Muscle of leg (tissue), 11 donors: Measurements from ENCODE around the gene CES2. TPM values are rescaled to one million over a fixed set of nuclear protein-coding genes. Genes with fewer than 3 reads are reported as not detected.
"Not testable (repeated sequence)": the region's sequence is repeated elsewhere in the genome, so short reads cannot be mapped to it uniquely, and the experiment has no call there.

Source experiments
- DNase-seq: peaks from one replicate; pipeline ENCODE4 v3.0.0; 2013
- H3K27ac ChIP-seq: one replicate; pipeline ENCODE4 v1.5.1; 2013; ENCODE audit warnings: mild to moderate bottlenecking, low read length, control low read depth
- H3K27me3 ChIP-seq: one replicate; pipeline ENCODE4 v1.6.1; 2013; ENCODE audit warnings: low read length; ENCODE audit not compliant: control insufficient read depth, insufficient read depth
- H3K36me3 ChIP-seq: one replicate; pipeline ENCODE4 v1.6.1; 2013; ENCODE audit warnings: low read length; ENCODE audit not compliant: control insufficient read depth, insufficient read depth
- H3K4me1 ChIP-seq: one replicate; pipeline ENCODE4 v1.6.1; 2013; ENCODE audit warnings: low read length; ENCODE audit not compliant: control insufficient read depth, insufficient read depth
- H3K4me3 ChIP-seq: one replicate; pipeline ENCODE4 v1.5.1; 2013; ENCODE audit warnings: low read length, control low read depth
- H3K9me3 ChIP-seq: replicated peaks from 2 replicates; pipeline ENCODE4 v1.6.1; 2013; ENCODE audit warnings: low read depth, low read length; ENCODE audit not compliant: control insufficient read depth
- WGBS: methylation state at CpG from one replicate; pipeline ENCODE4 v1.1.5; 2013; ENCODE audit warnings: missing lambda C conversion rate; ENCODE audit not compliant: insufficient coverage; 5-methylcytosine and 5-hydroxymethylcytosine counted together
- polyA plus RNA-seq, 8 donors: library from polyadenylated mRNA; unstranded; fragments of 120-200 nt; gene quantifications; one replicate each; pipeline versions ENCODE4 v1.2.1 to v1.2.3, GENCODE V29; 2013; ENCODE audit warnings: inconsistent platforms in 1 of 8, low replicate concordance in 1 of 8; ENCODE audit not compliant: insufficient read length in 8 of 8, insufficient read depth in 1 of 8
- total RNA-seq: library from RNA; stranded (reverse); fragments of 120-200 nt; gene quantifications from one replicate; pipeline ENCODE4 v1.2.4, GENCODE V29; 2013

The CES2 gene
- total and polyA plus RNA-seq, 9 donors: 26.1 to 36.2 (median 30.2) TPM

DNA sequence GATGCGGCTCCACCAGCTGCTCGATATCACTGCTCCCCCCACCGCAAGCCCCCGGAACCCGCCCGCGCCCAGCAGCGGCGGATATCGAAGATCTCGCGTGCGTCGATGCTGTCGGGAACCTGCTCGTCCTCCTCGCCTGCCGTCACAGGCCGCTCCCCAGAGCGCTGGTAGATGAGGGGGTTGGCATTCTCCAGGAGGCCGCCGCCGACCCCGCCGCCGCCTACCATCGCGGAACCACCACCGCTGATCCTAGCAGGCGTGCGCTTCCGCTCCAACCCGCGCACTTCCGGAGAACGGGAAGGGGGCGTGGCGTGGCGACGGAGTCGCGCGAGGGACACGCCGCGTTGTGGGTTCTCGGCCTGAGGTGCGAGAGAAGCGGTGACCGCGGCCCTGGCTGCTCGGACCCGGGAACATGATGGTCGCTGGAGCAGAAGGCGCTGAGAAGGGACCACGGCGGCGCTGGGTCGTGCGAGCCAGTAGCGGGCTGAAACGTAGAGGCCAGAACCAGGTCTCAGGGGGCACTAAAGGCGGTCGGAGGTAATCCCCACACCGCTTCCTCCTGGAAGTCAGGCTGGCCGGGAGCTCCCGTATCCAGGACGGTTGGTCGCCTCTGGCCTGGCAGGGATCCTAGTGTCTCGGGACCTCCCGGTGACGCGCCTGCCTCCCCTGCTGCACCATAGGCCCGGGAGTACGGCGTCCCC lies 1.0 kb upstream of the CES2 start, which contains the start of gene CIAO2B:
TSS of gene CIAO2B (minus strand) at position 265 of the 701 bp plus-strand sequence. CDS start at position 227, 38 bp downstream.
- H3K4me1 ChIP-seq: peaks cover 29% of the 10 kb centered on the region
- no peaks in the 10 kb centered on the region for H3K9me3 ChIP-seq
- DNase-seq: peak; percentile 95
- peaks cover 37% of the 10 kb centered on the region for H3K36me3 ChIP-seq
- peak within 1 kb of the TSS; percentile 86 for H3K27ac ChIP-seq
- WGBS: under 1% methylated on average over 62 of the region's 76 CpGs
- H3K27me3 ChIP-seq: no peaks in the 10 kb centered on the region
- peak within 1 kb of the TSS; percentile 96 for H3K4me3 ChIP-seq

DNA sequence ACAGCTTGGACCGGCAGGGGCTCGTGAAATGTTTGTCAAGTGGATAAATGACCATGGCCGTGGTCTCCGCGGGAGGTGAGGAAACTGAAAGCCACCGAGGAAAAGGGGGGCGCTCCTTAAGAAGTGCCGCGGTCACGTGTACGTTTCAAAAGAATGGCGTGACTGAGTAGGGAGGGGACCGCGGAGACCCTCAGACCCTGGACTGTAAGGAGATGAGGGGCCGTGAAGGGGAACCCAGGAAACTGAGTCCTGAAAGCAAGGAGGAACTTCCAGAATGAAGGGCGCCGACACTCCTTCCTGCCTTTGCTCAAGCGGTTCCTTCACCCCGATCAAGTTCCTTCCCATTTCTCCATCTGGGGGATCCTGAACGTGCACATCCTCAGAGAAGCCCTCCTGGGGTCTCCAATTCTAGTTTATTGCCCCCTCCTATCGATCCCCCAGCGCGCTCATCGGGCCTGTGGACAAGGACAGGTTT lies 440 bp upstream of the CES2 start:
- Histone ChIP-seq H3K36me3 (peaks cover 43% of the 10 kb centered on the region), H3K27ac (peak overlapping the region; percentile 86), H3K4me1 (peaks cover 29% of the 10 kb centered on the region), H3K4me3 (peak overlapping the region; percentile 96)
- 0% methylated on average over 4 of the region's 24 CpGs for WGBS
- DNase-seq, H3K27me3 ChIP-seq, H3K9me3 ChIP-seq: not testable (repeated sequence)

DNA sequence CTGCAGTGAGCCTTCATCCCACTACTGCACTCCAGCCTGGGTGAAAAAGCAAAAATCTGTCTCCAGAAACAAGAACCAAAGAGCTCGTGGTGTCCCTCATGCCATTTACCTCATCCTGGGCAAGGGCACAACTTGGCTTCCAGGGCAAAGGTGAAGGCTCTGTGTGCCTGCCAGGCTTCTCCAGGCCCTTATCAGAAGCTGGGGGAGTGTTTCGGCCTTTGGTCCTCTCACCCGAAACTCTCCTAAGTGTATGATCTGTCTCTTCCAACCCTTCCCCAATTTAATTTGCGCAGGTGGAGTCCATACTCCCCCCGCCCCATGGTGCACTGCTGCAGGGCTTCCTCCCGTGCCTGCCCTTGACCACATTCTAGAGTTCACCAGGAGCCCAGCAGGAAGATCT lies 1.1 kb downstream of the CES2 start:
- Histone ChIP-seq H3K27ac (no peak overlapping the region), H3K36me3 (peaks cover 55% of the 10 kb centered on the region), H3K4me3 (no peak overlapping the region), H3K27me3 (no peaks in the 10 kb centered on the region), H3K9me3 (no peaks in the 10 kb centered on the region), H3K4me1 (peaks cover 29% of the 10 kb centered on the region)
- WGBS: 100% methylated on average over 3 of the region's 6 CpGs
- no peak for DNase-seq

DNA sequence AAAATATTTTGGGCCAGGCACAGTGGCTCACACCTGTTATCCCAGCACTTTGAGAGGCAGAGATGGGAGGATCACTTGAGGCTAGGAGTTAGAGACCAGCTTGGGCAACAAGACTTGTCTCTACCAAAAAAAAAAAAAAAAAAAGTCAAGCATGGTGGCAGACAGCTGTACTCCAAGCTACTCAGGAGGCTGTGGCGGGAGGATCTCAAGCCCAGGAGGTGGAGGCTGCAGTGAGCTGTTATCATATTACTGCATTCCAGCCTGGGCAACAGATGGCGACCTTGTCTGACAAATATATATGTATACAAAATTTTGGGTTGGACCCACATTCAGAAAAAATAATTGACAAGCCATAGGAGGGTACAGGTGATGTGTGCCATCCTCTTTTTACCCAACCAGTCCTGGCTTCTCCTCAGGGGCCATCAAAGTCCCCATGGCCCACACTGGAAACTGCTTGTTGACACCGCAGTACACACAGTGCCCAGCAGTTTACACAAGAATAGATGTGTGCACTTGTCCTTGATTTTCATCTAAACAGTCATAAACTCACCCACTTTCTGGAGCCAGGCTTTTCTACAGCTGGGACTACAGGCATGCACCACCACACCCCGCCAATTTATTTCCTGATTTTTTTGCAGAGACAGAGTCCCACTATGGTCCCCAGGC lies 1.7 kb downstream of the CES2 start:
- 96% methylated on average over 2 of the region's 4 CpGs for WGBS
- Histone ChIP-seq H3K9me3 (no peaks in the 10 kb centered on the region), H3K27ac (no peak overlapping the region), H3K36me3 (peaks cover 56% of the 10 kb centered on the region), H3K4me3 (no peak overlapping the region), H3K27me3 (no peaks in the 10 kb centered on the region), H3K4me1 (peaks cover 29% of the 10 kb centered on the region)
- DNase-seq: no peak

DNA sequence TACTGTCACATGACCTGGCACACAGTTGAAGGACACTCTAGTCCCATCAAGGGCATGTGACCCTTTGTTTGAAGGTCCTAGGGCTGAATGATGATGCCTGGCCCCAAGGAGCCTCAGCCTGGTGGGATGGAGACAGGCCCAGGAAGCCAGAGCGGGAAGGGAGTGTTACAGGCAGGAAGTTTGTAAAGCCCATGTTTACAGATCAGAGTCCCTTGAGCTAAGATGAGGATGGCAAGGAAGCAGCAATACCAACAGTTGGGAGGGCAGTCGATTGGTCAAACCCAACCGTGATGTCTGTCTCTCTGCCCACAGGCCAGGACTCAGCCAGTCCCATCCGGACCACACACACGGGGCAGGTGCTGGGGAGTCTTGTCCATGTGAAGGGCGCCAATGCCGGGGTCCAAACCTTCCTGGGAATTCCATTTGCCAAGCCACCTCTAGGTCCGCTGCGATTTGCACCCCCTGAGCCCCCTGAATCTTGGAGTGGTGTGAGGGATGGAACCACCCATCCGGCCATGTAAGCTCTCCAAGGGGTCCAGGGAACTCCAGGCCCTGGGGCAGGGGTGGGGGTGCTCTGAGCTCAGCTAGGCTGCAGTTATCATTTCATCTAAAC lies 2.5 kb downstream of the CES2 start:
- Histone ChIP-seq H3K4me1 (peaks cover 24% of the 10 kb centered on the region), H3K4me3 (no peak overlapping the region), H3K36me3 (peaks cover 57% of the 10 kb centered on the region), H3K27me3 (no peaks in the 10 kb centered on the region), H3K27ac (no peak overlapping the region), H3K9me3 (no peaks in the 10 kb centered on the region)
- 92% methylated on average over 9 of the region's 10 CpGs for WGBS
- no peak for DNase-seq

DNA sequence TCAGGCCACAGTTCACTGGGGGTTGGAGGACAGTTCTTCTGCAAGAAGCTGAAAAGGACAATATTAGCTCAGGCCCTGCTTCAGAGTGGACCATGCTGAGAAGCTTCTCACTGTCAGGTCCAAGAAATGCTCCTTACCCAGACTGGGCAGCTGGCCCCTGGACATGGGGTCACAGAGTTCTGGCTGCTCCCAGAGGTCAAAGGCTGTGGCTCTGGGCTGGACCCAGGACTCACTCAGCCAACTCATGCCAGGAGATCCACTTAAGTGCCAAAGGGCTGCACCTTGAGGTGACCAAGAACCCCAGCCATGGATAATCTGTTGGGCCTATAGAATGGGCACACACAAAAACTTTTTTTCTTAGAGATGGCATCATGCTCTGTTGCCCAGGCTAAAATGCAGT lies 4.0 kb downstream of the CES2 start:
- Histone ChIP-seq H3K4me1 (peaks cover 17% of the 10 kb centered on the region), H3K36me3 (peaks cover 69% of the 10 kb centered on the region), H3K9me3 (no peaks in the 10 kb centered on the region), H3K27me3 (no peaks in the 10 kb centered on the region), H3K27ac (no peak overlapping the region), H3K4me3 (no peak overlapping the region)
- no peak for DNase-seq

DNA sequence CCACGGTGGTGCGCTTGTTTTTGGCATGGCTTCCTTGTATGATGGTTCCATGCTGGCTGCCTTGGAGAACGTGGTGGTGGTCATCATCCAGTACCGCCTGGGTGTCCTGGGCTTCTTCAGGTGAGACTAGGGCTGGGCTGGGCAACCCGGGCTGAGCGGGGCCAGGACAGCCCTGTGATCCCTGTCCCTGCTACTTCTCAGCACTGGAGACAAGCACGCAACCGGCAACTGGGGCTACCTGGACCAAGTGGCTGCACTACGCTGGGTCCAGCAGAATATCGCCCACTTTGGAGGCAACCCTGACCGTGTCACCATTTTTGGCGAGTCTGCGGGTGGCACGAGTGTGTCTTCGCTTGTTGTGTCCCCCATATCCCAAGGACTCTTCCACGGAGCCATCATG lies 4.9 kb downstream of the CES2 start:
- no peak for DNase-seq
- no peak overlapping the region for H3K27ac ChIP-seq
- H3K9me3 ChIP-seq: no peaks in the 10 kb centered on the region
- H3K27me3 ChIP-seq: no peaks in the 10 kb centered on the region
- H3K36me3 ChIP-seq: peaks cover 69% of the 10 kb centered on the region
- H3K4me3 ChIP-seq: no peak overlapping the region
- peaks cover 13% of the 10 kb centered on the region for H3K4me1 ChIP-seq
- WGBS: 97% methylated on average over 16 of the region's 16 CpGs

DNA sequence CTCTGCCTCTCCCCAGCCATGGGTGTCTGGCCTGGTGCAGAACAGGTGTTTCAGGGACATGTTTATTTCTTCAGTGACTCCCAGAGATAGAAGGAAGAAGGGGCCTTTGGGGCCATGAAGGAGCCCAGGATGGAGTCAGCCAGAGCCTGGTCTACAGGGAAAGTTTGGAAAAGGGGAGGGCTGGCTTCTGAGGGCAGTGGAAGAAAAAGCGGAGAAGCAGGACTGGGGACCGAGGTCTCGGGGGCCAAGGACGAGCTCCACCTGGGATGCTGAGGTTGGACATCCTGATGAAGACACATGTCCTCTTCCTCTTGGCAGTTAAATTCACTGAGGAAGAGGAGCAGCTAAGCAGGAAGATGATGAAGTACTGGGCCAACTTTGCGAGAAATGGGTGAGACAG lies 7.7 kb downstream of the CES2 start:
- no peak for DNase-seq
- Histone ChIP-seq H3K27ac (no peak overlapping the region), H3K4me3 (no peak overlapping the region), H3K36me3 (peaks cover 61% of the 10 kb centered on the region), H3K4me1 (peaks cover 7% of the 10 kb centered on the region), H3K9me3 (no peaks in the 10 kb centered on the region), H3K27me3 (peaks cover 6% of the 10 kb centered on the region)
- 96% methylated on average over 5 of the region's 5 CpGs for WGBS

DNA sequence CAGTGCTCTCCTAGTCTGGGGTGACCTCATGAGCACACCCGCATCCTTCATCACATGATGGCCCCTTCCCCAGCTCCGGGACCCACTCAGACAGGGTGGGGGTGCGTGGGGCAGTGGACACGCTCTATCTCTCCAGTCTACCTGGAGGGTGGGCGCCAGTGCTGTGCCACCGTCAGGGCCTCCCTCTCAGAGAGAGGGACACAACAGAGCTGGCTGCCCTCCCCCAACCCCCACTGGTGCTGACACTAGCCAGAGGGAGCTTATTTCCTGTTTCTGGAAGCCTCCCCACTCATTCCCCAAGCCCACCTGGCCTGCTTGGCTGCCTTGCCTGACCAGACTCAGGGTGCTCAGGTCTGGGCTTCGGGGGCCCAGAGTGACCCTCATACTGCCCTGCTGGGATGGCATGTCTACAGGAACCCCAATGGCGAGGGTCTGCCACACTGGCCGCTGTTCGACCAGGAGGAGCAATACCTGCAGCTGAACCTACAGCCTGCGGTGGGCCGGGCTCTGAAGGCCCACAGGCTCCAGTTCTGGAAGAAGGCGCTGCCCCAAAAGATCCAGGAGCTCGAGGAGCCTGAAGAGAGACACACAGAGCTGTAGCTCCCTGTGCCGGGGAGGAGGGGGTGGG lies 8.2 kb downstream of the CES2 start:
- Histone ChIP-seq H3K27me3 (peaks cover 11% of the 10 kb centered on the region), H3K27ac (no peak overlapping the region), H3K4me1 (peaks cover 12% of the 10 kb centered on the region), H3K4me3 (no peak overlapping the region), H3K9me3 (no peaks in the 10 kb centered on the region), H3K36me3 (peaks cover 55% of the 10 kb centered on the region)
- 92% methylated on average over 12 of the region's 15 CpGs for WGBS
- DNase-seq: no peak

DNA sequence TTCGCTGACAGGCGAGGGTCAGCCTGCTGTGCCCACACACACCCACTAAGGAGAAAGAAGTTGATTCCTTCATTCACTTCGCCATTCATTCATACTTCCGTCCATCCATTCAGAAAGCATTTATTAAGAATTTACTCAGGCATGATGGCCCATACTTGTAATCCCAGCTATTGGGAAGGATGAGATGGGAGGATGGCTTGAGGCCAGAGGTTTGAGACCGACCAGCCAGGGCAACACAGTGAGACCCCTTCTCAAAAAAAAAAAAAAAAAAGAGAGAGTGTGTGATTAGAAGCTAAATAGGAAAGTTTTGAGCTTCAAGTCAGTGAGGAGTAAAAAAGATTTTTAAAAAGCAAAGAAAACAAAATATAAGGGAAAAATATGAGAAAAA lies 8.7 kb downstream of the CES2 start:
- no CpG with 5 or more reads among the region's 5 CpGs for WGBS
- Histone ChIP-seq H3K4me3 (no peak overlapping the region), H3K4me1 (peaks cover 18% of the 10 kb centered on the region), H3K27ac (no peak overlapping the region), H3K36me3 (peaks cover 50% of the 10 kb centered on the region), H3K9me3 (no peaks in the 10 kb centered on the region), H3K27me3 (peaks cover 16% of the 10 kb centered on the region)
- DNase-seq: no peak
